Activated CD8-positive, alpha-beta memory T cell treated with anti-CD3 and anti-CD28 coated beads, Interleukin-2, amount 50 U/mL, for 1 hour (primary cell): ENCODE measurements around the gene SIN3B.
"Not testable (repeated sequence)": the region's sequence is repeated elsewhere in the genome, so short reads cannot be mapped to it uniquely, and the experiment has no call there.

Experiments used
- DNase-seq: peaks from one replicate; pipeline ENCODE4 v3.0.0-alpha.2; 2020; ENCODE audit errors: extremely low read depth

The SIN3B gene

GRCh38 chr19:16868423-16869130 lies 39.4 kb downstream of the SIN3B start:
- no peak for DNase-seq

GRCh38 chr19:16869331-16869972 lies 40.3 kb downstream of the SIN3B start:
- no peak for DNase-seq

GRCh38 chr19:16871871-16872270 lies 42.7 kb downstream of the SIN3B start:
- no peak for DNase-seq

- no peak for DNase-seq
These were observed 43.5 kb downstream of the SIN3B start for GRCh38 chr19:16872728-16873127.

- no peak for DNase-seq
These were observed 44.4 kb downstream of the SIN3B start for GRCh38 chr19:16873594-16873993.

GRCh38 chr19:16874250-16874977 lies 45.2 kb downstream of the SIN3B start:
- DNase-seq, result no peak

GRCh38 chr19:16874978-16875299 lies 45.7 kb downstream of the SIN3B start:
- DNase-seq, result not testable (repeated sequence)

GRCh38 chr19:16875584-16876555 lies 46.7 kb downstream of the SIN3B start:
- no peak for DNase-seq

GRCh38 chr19:16876904-16877361 lies 47.7 kb downstream of the SIN3B start:
- DNase-seq, result no peak

GRCh38 chr19:16877581-16877980 lies 48.4 kb downstream of the SIN3B start:
- no peak for DNase-seq

GRCh38 chr19:16878181-16878965 lies 49.2 kb downstream of the SIN3B start:
- no peak for DNase-seq

GRCh38 chr19:16880884-16881554 lies 51.8 kb downstream of the SIN3B start:
- DNase-seq, result no peak

- DNase-seq, result no peak
These were observed 52.9 kb downstream of the SIN3B start for GRCh38 chr19:16882146-16882545.

- no peak for DNase-seq
These were observed 54.3 kb downstream of the SIN3B start for GRCh38 chr19:16883522-16883921.

- DNase-seq, result no peak
These were observed 56.0 kb downstream of the SIN3B start for GRCh38 chr19:16885166-16885565.

GRCh38 chr19:16886305-16886880 lies 57.2 kb downstream of the SIN3B start:
- no peak for DNase-seq

GRCh38 chr19:16887353-16888265 lies 58.4 kb downstream of the SIN3B start:
- DNase-seq, result no peak

- DNase-seq, result no peak
These were observed 59.6 kb downstream of the SIN3B start, which contains the start of gene F2RL3 for GRCh38 chr19:16888629-16889365. F2RL3 (plus strand) TSS chr19:16888999; CDS start chr19:16889190, 191 bp downstream.
